ENCODE measurements around the gene SLMAP. TPM values are rescaled to one million over a fixed set of nuclear protein-coding genes. Genes with fewer than 3 reads are reported as not detected.

Gene SLMAP
- total and polyA plus RNA-seq, 2 donors, result 242 to 559 TPM

- H3K4me1 ChIP-seq (ENCODE audit: insufficient read depth), result no peaks in the 10 kb centered on the region
- H3K4me3 ChIP-seq (ENCODE audit: low read depth, low read length), result no peak overlapping the region
- no peak for DNase-seq (ENCODE audit: extremely low spot score)
- no peak overlapping the region for H3K27ac ChIP-seq (ENCODE audit: low read depth)
- peaks cover 4% of the 10 kb centered on the region for H3K36me3 ChIP-seq (ENCODE audit: insufficient read depth)
Measured at GRCh38 chr3:57919987-57920386, 163.9 kb downstream of the SLMAP start.

- Histone ChIP-seq H3K4me1 (ENCODE audit: insufficient read depth) (no peaks in the 10 kb centered on the region), H3K27ac (ENCODE audit: low read depth) (no peak overlapping the region), H3K4me3 (ENCODE audit: low read depth, low read length) (no peak overlapping the region), H3K36me3 (ENCODE audit: insufficient read depth) (peaks cover 2% of the 10 kb centered on the region)
- no peak for DNase-seq (ENCODE audit: extremely low spot score)
Measured at GRCh38 chr3:57923101-57923500, 167.0 kb downstream of the SLMAP start.

DNA sequence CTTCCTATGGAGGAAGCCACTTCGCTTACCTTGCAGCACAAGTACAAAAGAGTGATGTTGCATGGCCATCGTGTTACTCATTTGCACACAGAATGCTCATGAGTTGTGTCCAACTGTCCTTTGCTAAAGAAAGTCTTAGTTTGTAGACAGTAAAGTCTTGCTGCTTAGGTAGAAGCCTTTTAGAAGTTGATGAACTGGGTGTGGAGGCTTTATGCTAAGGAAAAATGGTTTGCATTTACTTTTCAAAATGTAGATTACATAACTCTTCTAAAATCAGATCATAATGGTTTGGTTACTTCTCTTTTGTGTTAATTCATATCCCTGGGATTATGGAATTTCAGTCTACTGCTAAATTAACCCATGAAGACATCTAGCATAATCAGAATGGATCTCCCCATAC, 167.6 kb downstream of the SLMAP start:
- Histone ChIP-seq H3K4me3 (ENCODE audit: low read depth, low read length) (no peak overlapping the region), H3K4me1 (ENCODE audit: insufficient read depth) (no peaks in the 10 kb centered on the region), H3K27ac (ENCODE audit: low read depth) (no peak overlapping the region), H3K36me3 (ENCODE audit: insufficient read depth) (peaks cover 2% of the 10 kb centered on the region)
- WGBS, result 78% methylated on average over 2 of the region's 2 CpGs
- DNase-seq (ENCODE audit: extremely low spot score), result no peak

- Histone ChIP-seq H3K4me3 (ENCODE audit: low read depth, low read length) (no peak overlapping the region), H3K36me3 (ENCODE audit: insufficient read depth) (peaks cover 2% of the 10 kb centered on the region), H3K4me1 (ENCODE audit: insufficient read depth) (no peaks in the 10 kb centered on the region), H3K27ac (ENCODE audit: low read depth) (no peak overlapping the region)
- no peak for DNase-seq (ENCODE audit: extremely low spot score)
- 74% methylated on average over 5 of the region's 5 CpGs for whole genome bisulfite sequencing
Measured at GRCh38 chr3:57927166-57927565, 171.1 kb downstream of the SLMAP start.

DNA sequence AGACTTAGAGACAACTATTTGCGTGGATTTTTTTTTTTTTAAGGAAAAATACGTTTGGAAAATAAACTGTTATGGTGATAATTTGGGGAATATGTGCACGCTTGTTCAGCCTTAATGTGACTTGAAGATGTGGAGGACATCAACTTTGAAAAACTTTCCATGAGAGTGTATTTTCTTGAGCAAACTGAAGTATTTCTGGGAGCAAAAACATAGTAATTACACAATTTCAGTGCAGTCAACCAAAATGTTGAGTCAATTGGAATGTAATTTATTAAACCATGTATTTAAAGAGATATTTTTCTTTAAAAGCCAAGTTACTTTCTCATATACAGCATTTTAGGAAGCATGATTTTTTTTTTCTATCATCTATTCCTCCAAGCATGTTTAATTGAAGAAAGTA, 171.8 kb downstream of the SLMAP start:
- H3K4me3 ChIP-seq (ENCODE audit: low read depth, low read length), result no peak overlapping the region
- DNase-seq (ENCODE audit: extremely low spot score), result no peak
- H3K27ac ChIP-seq (ENCODE audit: low read depth), result no peak overlapping the region
- H3K4me1 ChIP-seq (ENCODE audit: insufficient read depth), result no peaks in the 10 kb centered on the region
- H3K36me3 ChIP-seq (ENCODE audit: insufficient read depth), result no peaks in the 10 kb centered on the region
- 80% methylated on average over 3 of the region's 3 CpGs for WGBS

DNA sequence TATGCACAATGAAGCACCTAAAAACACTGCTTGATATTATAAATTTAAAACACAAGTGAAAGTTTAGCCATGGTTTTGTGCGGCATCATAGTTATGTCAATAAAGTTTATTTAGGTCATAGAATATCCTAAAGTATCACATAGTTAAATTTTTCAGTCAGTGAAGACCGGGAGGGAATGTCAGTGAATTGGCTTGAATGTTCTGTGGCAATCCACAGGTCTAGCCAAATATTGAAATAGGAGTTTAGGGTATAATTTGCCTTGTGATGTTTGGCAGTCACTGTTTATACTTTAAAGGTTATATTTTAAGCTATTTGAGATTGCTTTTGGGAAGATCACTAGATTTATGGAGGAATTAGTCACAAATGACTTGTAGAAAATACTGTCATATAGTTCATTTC, 172.4 kb downstream of the SLMAP start:
- Histone ChIP-seq H3K27ac (ENCODE audit: low read depth) (no peak overlapping the region), H3K4me1 (ENCODE audit: insufficient read depth) (no peaks in the 10 kb centered on the region)

GRCh38 chr3:57929988-57930387, 173.9 kb downstream of the SLMAP start:
- no peak overlapping the region for H3K27ac ChIP-seq (ENCODE audit: low read depth)
- no peak for DNase-seq (ENCODE audit: extremely low spot score)
- no peak overlapping the region for H3K4me3 ChIP-seq (ENCODE audit: low read depth, low read length)
- H3K36me3 ChIP-seq (ENCODE audit: insufficient read depth), result no peaks in the 10 kb centered on the region
- no peaks in the 10 kb centered on the region for H3K4me1 ChIP-seq (ENCODE audit: insufficient read depth)
- WGBS, result 72% methylated on average over 2 of the region's 2 CpGs

More for the DNA sequence above, 172.4 kb downstream of the SLMAP start:
- no peak for DNase-seq (ENCODE audit: extremely low spot score)
- WGBS, result 76% methylated on average over 2 of the region's 2 CpGs
- no peaks in the 10 kb centered on the region for H3K36me3 ChIP-seq (ENCODE audit: insufficient read depth)
- no peak overlapping the region for H3K4me3 ChIP-seq (ENCODE audit: low read depth, low read length)

DNA sequence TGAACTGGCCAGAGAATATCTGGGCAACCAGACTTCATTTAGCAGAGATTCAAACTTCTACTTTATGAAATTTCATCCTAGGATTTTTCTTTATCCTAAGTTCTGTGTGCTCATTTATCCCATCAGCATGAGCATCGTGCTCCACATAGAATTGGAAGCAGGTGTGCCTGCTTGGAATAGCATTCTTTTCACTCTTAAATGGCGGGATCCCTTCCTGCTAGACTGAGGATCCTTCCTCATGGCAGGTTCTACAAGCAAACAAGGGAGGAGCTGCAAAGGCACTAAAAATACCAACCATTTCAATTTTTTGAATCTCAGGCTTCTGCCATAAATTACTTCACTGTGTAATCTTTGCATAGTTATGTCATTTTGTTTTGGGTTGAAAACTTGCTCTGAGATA, 177.5 kb downstream of the SLMAP start:
- no peak overlapping the region for H3K27ac ChIP-seq (ENCODE audit: low read depth)
- H3K36me3 ChIP-seq (ENCODE audit: insufficient read depth), result no peaks in the 10 kb centered on the region
- no peak overlapping the region for H3K4me3 ChIP-seq (ENCODE audit: low read depth, low read length)
- no peak for DNase-seq (ENCODE audit: extremely low spot score)
- WGBS, result 73% methylated on average over 2 of the region's 2 CpGs
- no peaks in the 10 kb centered on the region for H3K4me1 ChIP-seq (ENCODE audit: insufficient read depth)

DNA sequence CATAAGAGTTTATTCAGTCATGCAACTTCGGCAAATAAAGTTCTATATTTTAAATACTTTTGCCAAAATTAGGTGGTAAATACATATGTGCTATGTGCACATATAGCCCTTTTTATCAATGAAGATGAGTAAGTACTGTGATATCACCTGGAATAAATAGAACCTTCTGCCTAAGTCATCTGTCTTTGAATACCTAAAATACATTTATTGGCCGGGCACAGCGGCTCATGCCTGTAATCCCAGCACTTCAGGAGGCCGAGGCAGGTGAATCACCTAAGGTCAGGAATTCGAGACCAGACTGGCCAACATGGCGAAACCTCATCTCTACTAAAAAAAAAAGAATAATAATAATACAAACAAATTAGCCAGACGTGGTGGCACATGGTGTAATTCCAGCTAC, 178.3 kb downstream of the SLMAP start:
- no peaks in the 10 kb centered on the region for H3K36me3 ChIP-seq (ENCODE audit: insufficient read depth)
- no peak overlapping the region for H3K4me3 ChIP-seq (ENCODE audit: low read depth, low read length)
- WGBS, result 90% methylated on average over 7 of the region's 7 CpGs
- no peaks in the 10 kb centered on the region for H3K4me1 ChIP-seq (ENCODE audit: insufficient read depth)
- no peak for DNase-seq (ENCODE audit: extremely low spot score)
- H3K27ac ChIP-seq (ENCODE audit: low read depth), result no peak overlapping the region

GRCh38 chr3:57935539-57935938, 179.4 kb downstream of the SLMAP start:
- Histone ChIP-seq H3K36me3 (ENCODE audit: insufficient read depth) (no peaks in the 10 kb centered on the region), H3K4me1 (ENCODE audit: insufficient read depth) (no peaks in the 10 kb centered on the region), H3K4me3 (ENCODE audit: low read depth, low read length) (no peak overlapping the region), H3K27ac (ENCODE audit: low read depth) (no peak overlapping the region)
- WGBS, result 61% methylated on average over 3 of the region's 3 CpGs
- no peak for DNase-seq (ENCODE audit: extremely low spot score)

DNA sequence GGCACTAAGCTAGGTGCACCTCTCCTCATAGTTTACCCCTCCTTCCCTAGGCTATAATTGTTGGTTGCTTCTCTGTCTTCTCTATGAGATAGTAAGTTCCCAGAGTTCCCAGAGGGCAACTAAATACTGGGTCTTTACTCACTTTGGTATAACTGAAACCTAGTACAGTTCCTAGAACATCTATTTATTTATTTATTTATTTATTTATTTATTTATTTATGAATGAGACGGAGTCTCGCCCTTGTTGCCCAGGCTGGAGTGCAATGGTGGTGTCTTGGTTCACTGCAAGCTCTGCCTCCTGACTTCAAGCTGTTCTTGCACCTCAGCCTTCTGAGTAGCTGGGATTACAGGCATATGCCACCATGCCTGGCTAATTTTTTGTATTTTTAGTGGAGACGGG, 181.0 kb downstream of the SLMAP start:
- no peaks in the 10 kb centered on the region for H3K4me1 ChIP-seq (ENCODE audit: insufficient read depth)
- H3K27ac ChIP-seq (ENCODE audit: low read depth), result no peak overlapping the region
- no peaks in the 10 kb centered on the region for H3K36me3 ChIP-seq (ENCODE audit: insufficient read depth)
- DNase-seq (ENCODE audit: extremely low spot score), result no peak
- WGBS, result 92% methylated on average over 3 of the region's 3 CpGs
- H3K4me3 ChIP-seq (ENCODE audit: low read depth, low read length), result no peak overlapping the region

DNA sequence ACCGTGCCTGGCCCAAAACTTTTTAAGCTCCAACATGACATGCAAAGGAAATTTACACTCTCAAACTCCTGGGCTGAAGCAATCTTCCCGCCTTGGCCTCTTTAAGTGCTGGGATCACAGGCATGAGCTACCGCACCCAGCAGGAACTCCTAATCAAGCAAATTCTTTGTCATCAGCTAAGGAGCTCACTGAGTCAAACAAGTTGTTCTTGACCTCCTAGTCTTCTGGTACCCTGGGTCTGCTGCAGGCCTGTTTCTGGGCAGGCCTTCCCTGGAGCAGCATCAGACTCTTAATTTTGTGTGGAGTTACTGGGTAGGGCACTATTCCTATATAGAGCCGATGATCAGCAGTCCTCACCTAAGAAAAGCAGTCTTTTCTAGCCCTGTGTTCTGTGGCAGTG, 183.7 kb downstream of the SLMAP start:
- no peak overlapping the region for H3K27ac ChIP-seq (ENCODE audit: low read depth)
- no peaks in the 10 kb centered on the region for H3K4me1 ChIP-seq (ENCODE audit: insufficient read depth)
- H3K36me3 ChIP-seq (ENCODE audit: insufficient read depth), result no peaks in the 10 kb centered on the region
- WGBS, result 78% methylated on average over 4 of the region's 4 CpGs
- no peak for DNase-seq (ENCODE audit: extremely low spot score)
- H3K4me3 ChIP-seq (ENCODE audit: low read depth, low read length), result no peak overlapping the region

DNA sequence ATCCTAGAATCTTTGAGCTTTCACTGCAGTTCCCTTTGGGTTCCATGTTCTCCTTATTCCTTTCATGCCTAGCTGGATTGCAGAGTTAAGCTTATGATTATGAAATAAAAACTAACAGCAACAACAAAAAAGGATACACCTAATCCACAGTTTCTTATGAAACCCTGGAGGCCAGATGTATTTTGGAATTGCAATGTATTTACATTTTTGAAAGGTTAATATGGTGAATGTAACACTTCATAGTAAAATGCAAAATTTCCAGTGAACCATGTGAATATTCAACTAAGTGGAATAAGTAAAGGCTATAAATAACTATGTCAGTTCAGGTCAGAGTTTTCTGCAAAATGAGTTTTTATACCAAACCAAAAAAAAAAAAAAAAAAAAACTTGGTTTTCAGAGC, 186.3 kb downstream of the SLMAP start:
- no peaks in the 10 kb centered on the region for H3K36me3 ChIP-seq (ENCODE audit: insufficient read depth)
- no peak overlapping the region for H3K27ac ChIP-seq (ENCODE audit: low read depth)
- H3K4me1 ChIP-seq (ENCODE audit: insufficient read depth), result no peaks in the 10 kb centered on the region
- H3K4me3 ChIP-seq (ENCODE audit: low read depth, low read length), result no peak overlapping the region
- no peak for DNase-seq (ENCODE audit: extremely low spot score)

- Histone ChIP-seq H3K4me3 (ENCODE audit: low read depth, low read length) (no peak overlapping the region), H3K4me1 (ENCODE audit: insufficient read depth) (no peaks in the 10 kb centered on the region), H3K27ac (ENCODE audit: low read depth) (no peak overlapping the region), H3K36me3 (ENCODE audit: insufficient read depth) (no peaks in the 10 kb centered on the region)
- 44% methylated on average over 4 of the region's 4 CpGs for WGBS
- DNase-seq (ENCODE audit: extremely low spot score), result no peak
Measured at GRCh38 chr3:57942872-57943283, 186.8 kb downstream of the SLMAP start.
